GM15510 (cell line): ENCODE data around the gene FTSJ1.

Source experiments
- POLR2A ChIP-seq: IDR thresholded peaks from 3 replicates; pipeline ENCODE4 v1.6.1; 2011; ENCODE audit warnings: borderline replicate concordance; ENCODE audit not compliant: insufficient read length; ENCODE audit errors: extremely low read depth

Gene FTSJ1

DNA sequence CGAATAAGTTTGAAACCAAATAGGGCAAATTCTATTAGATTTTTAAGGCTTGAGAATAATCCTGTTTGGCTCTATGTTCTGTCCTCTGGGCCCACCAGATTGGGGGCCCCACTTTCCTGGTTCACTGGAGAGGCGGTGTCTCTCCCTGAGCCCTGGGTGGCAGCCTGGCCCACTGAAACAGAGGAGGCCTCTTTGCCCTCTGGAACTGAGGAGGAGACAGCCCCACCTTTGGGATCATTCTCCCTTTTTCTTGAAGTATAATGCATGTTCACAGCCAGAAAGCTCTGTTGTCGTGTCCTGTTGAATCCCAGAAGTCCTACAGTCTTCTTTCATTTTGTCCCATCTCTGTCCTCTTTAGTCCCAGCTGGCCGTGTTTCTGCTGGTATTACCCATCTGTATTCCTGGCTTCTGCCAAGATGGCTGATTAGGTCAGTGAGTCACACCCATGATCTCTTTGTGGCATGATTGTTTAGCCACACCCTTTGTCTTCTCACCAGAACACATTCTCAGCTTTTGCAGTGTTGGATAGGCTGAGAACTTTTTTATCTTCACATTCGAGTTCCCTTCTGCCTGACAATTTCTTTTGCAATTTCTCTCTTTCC, 55.5 kb downstream of the FTSJ1 start:
- no peak for TF ChIP-seq POLR2A

DNA sequence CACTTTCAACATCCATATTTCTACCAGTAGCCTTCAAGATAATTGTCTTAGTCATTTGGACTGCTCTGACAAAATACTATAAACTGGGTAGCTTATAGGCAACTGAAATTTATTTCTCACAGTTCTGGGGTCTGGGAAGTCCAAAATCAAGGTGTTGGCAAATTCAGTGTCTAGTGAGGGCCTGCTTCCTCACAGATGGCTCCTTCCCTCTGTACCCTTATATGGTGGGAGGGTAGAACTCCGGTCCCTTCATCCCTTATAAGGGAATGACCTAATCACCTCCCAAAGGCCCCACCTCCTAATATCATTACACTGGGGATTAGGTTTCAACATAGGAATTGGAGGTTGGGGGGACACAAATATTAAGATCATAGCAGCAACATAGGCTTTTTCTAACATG, 56.2 kb downstream of the FTSJ1 start:
- no peak for TF ChIP-seq POLR2A

DNA sequence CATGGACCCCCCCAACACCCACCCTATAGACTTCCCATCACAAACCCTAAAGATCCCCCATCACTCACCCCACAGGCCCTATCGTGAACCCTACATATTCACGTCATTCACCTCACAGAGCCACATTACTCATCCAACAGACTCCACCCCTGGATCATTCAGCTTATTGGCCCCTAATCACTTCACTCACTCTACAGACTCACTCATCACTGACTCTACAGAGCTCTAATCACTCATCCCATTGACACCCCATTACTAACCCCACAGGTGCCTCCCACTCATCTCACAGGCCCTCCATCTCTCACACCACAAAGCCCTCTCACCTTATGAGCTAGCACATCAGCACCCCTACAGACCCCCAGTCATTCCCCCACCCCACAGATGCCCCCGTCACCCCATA, 57.2 kb downstream of the FTSJ1 start:
- no peak for TF ChIP-seq POLR2A
